ENCODE results near the gene RFXAP.

The RFXAP gene

DNA sequence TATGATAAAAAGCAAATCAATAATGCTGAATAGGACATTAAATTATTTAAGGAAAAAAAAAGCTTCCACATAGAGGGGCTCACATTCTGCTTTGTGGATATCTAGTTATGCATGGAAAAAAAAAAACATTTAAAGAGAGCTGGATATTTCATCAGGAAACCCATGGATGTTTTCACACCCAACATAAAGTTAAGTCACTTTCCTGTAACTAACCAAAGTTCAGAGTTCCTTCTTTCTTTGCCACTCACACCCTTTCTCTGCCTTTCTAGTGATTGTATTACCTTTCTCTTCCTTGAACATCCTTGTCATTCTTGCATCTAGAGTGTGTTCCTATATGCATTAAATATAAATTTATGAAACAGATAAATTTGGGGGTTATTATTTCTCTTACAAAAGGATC, 47.2 kb downstream of the RFXAP start:
- FAIRE-seq (no peak), DNase-seq (ENCODE audit: low spot score) (no peak)

DNA sequence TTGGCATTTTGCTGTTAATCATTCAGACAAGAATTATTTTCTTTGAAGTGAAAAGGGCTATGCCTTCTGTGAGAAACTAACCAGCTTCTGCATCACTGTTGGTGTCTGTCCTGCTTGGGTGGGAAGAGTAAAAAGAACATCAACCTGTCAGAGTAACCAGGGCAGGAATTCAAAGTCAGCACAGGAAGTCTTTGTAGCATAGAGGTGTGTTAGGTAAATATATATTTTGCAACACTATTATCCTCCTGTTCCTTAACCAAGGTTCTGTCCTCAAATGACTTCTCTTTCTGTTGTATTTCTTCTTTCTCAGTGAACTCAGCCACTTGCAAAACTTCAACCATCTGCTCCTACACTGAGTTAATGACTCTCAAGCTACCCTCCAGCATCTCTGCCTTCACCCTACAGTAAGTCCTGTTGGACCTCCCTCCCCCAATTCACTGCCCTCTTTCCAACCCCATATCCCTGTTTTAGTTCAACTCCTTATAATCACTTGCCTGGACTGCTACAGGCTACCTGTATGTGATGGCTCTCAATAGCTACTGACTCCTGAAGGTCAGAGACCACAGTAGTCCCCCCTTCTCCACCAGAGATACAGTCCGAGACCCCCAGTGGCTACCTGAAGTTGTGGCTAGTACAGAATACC, 51.1 kb downstream of the RFXAP start:
- DNase-seq (ENCODE audit: low spot score) = no peak

DNA sequence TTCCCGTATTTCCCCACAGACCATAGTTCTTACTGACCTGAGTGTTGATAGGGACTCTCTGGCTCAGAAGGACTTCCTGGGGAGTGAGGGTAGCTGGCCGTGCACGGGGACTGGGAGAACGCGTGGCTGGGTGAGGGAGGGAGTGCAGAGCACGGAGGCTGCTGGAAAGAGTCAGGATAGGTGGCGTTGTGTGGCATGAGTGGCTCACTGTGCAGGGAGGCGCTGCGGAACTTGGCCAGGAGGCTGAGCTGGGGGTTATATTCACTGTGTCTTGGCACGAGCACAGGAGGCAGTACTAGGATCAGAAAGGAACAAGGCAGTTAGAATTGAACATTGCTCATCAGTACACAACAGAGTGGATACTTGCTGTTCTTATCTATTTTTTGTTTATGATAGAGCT, 53.6 kb downstream of the RFXAP start:
- DNase-seq (ENCODE audit: low spot score) (no peak), FAIRE-seq (no peak)

More for the DNA sequence above, 51.1 kb downstream of the RFXAP start:
- no peak for FAIRE-seq

DNA sequence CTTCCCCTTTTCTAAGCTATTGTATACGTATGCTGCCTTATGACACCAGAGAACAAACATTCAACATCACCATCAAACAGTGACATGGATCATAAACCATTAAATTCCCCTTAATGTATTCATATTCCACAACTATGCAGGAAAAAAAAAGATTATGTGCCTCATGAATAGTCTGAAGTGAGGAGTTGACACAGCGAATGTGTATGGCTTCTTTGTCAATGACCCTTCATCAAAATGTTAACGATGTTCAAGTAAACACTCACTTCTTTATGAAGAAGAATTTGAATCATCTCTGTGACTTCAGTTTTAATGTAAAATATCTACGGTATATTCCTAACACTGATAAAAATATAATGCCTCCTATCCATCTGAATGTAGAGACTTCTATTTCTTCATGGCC, 56.4 kb downstream of the RFXAP start:
- no peak for FAIRE-seq
- no peak for DNase-seq (ENCODE audit: low spot score)

DNA sequence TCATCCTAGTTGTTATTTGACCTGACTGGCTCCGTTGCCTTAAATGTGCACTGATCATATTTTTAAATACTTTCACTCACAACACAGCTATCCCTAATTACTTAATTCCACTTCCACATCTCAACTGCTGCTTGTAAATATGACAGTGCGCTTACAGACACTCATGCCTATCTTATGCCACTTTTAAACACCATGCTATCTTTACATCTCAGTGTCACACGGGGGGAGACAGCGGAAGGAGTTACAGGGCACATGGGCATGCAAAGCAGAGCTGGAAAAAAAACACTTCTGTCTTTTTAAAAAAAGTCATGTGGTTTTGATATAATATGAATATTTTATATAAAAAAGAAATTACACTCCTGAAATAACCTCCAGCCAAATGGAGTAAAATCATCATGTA, 56.9 kb downstream of the RFXAP start:
- DNase-seq (ENCODE audit: low spot score) (no peak), FAIRE-seq (no peak)

Data from urothelium cell line (cell line).